ENCODE measurements around the gene PALM.
"Not testable (repeated sequence)": the region's sequence is repeated elsewhere in the genome, so short reads cannot be mapped to it uniquely, and the experiment has no call there.

PALM gene, protein sequence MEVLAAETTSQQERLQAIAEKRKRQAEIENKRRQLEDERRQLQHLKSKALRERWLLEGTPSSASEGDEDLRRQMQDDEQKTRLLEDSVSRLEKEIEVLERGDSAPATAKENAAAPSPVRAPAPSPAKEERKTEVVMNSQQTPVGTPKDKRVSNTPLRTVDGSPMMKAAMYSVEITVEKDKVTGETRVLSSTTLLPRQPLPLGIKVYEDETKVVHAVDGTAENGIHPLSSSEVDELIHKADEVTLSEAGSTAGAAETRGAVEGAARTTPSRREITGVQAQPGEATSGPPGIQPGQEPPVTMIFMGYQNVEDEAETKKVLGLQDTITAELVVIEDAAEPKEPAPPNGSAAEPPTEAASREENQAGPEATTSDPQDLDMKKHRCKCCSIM

DNA sequence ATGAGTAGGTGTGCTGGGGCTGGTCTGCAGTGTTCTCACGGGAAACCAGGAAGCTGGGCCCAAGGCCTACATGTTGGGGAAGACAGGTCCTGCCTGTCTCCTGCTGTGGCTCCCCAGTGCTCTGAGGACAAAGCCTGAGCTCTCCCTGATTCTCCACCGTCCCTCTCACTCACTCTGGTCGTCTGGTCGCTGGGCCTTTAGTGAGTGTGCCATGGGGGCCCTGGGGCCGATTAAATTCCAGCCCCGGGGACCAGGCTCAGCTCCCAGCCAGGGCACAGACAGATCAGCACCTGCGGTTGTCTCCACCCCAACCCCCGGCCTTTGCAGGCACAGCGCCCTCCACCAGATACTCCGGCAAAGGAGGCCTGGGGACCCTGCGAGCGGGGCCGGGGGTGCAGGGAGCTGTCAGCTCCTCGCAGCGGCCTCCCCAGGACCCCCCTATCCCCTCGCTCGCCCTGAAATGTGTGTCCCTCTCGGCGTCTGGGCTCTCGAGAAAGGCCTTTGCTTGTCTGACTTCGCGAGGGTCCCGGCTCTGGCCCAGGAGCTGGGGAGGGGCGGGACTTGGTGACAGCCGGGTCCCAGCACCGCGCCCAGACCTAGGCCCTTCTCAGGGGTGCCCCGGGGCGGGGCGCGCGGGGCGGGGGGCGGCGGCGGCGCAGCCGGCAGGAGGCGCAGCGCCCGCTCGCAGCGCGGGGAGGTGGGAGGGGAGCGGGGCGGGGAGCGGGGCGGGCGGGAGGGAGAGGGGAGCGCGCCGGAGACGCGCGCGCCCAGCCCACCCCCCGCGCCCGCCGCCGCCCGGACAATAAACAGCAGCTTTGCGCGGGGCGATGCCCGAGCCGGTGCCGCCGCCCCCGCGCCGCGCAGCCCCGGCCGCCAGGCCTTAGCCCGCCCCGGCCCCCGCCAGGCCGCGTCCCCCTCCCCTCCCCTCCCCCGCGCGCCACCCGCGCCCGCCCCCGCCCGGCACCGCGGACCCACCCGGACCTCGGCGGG lies at the start of gene PALM:
Gene PALM, plus strand, starts transcription at position 782 of the 990 bp plus-strand sequence. CDS start 212 bp downstream, outside the sequence.
- no peak for DNase-seq (ENCODE audit: low spot score)

DNA sequence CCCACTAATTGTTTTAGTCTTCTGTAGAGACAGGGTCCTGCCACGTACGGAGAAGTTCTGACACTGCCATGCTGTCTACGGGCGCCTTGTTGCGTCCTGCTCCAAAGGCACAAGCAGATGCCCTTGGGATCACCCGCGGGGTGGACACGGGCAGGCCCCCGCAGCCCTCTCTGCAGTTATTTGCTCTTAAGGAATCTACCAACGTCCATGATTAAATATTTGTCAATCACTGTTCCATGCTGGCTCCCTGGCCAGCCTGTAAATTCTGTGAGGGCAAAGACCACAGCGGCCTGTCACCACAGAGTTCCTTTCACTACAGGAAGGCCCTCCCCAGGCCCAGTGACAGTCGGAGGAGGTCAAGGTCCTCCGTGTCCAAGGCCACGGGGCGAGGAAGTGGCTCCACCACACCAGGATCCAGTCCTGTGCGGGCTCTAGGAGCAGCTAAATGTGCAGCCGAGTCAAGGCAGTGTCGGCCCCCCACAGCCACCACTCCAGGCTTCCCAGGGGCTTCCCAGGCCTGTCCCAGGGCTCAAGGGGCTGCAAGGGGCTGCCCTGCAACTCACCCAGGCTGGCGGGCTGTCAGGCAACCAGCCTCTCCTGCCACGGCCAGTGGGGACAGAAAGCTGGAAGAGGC lies 47.8 kb upstream of the PALM start:
- DNase-seq (ENCODE audit: low spot score) = no peak

DNA sequence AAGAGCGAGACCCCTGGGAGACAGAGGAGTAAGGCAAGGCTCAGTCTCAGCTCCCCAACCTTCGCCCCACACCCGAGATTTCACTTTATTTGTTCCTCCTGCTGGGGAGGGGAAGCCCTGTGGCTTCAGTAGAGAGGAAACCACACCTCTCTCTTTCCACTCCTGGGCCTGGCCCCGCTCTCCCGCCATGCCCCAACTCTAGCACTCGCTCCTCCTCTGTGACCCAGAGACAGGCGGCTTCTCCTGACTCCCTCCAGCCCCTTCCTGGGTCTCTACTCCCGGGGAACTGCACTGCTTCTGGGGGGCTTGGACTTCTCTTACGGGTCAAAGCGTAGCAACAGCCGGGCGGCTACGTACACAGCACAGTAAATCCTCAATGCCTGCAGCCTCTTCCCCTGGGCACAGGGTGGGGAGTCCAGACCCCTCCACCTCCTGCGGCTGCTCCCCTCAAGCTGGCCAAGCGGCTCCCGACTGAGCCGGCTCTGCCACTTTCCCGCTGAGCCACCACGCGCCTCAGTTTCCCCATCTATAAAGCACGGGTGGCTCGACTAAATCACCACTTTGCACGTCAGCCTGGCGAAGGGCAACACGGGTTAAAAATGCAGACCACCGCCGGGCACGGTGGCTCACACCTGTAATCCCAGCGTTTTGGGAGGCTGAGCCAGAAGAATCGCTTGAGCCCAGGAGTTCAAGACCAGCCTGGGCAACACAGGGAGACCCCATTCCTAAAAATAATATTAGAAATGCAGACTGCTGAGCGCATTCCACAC lies 47.1 kb upstream of the PALM start:
- peak; percentile 48 for DNase-seq (ENCODE audit: low spot score)

- peak; percentile 75 for DNase-seq (ENCODE audit: low spot score)
These were observed 46.4 kb upstream of the PALM start for GRCh38 chr19:662207-662961.

GRCh38 chr19:662962-663681 lies 45.6 kb upstream of the PALM start, which contains the start of gene RNF126:
RNF126 (minus strand) TSS chr19:663214; CDS start chr19:663121, 93 bp downstream.
- DNase-seq (ENCODE audit: low spot score) = peak; percentile 89

- DNase-seq (ENCODE audit: low spot score) = no peak
These were observed 45.0 kb upstream of the PALM start for GRCh38 chr19:663682-664117.

DNA sequence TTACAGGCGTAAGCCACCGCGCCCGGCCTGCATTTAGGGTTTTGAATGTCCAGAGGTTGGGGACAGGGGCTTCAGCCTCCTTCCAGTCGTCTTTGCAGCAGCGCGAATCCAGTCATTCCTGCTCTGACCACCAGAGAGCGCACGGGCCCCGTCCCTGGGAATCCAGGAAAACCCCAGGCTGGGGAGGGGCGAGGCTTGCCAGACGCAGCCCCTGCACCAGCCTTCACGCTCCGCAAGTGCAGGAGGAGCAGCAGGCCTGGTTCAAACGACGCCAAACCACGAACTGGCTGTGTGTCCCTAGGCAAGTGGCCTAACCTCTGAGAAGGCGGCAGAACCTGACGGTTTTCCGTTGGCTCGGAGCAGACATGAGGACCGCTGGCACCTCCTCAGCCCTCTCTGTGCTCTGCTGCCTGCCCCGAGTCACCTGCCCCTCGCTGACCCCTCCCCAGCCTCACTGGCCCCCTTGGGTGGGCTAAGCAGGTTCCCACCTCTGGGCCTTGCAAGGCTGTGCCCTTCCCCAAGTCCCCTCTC lies 43.8 kb upstream of the PALM start:
- DNase-seq (ENCODE audit: low spot score) = peak; percentile 84

DNA sequence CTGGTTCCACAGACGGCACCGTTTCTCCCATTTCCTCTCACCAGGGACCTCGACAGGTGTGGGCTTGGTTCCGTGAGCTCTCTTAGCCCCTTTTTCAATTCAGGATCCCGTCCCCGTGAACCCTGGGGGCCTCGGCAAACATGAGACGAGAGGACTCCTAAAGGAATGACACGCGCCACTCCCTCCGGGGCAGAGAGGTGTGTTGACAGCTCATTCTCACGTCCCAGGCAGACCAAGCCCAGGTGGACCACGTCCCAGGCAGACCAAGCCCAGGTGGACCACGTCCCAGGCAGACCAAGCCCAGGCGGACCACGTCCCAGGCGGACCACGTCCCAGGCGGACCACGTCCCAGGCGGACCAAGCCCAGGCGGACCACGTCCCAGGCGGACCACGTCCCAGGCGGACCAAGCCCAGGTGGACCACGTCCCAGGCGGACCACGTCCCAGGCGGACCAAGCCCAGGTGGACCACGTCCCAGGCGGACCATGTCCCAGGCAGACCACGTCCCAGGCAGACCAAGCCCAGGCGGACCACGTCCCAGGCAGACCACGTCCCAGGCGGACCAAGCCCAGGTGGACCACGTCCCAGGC lies 41.7 kb upstream of the PALM start:
- not testable (repeated sequence) for DNase-seq (ENCODE audit: low spot score)

- not testable (repeated sequence) for DNase-seq (ENCODE audit: low spot score)
These were observed 39.9 kb upstream of the PALM start for GRCh38 chr19:668675-669434.

GRCh38 chr19:670609-671075 lies 38.1 kb upstream of the PALM start:
- DNase-seq (ENCODE audit: low spot score) = peak; percentile 60

DNA sequence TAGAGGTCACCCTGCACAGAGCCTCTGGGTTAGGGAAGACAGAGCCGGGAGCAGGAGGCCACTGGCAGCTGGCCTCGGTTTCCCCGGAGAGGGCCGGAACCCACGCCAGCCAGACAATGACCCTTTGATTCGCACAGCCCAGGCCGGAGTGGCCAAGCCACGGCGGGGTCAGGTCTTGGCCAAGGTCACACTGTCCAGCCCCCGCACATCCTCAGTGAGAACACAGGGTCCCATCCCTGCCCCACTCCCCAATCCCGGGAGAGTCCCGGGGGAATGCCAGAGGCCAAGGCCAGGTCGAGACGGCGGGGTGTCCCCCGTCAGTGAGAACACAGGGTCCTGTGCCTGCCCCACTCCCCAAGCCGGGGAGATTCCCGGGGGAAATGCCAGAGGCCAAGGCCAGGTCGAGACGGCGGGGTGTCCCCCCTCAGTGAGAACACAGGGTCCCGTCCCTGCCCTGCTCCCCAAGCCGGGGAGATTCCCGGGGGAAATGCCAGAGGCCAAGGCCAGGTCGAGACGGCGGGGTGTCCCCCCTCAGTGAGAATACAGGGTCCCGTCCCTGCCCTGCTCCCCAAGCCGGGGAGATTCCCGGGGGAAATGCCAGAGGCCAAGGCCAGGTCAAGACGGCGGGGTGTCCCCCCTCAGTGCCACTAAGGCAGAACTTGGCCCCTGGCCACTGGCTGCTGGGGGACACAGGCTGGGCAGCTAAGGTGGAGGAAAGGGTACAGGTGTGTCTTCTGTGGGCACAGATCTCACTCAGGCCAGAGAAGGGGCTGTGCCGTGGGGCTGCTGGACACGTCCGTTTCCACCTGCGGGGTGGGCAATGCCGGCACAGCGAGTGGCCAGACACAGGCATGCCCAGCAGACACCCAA lies 34.2 kb upstream of the PALM start:
- DNase-seq (ENCODE audit: low spot score) = no peak

DNA sequence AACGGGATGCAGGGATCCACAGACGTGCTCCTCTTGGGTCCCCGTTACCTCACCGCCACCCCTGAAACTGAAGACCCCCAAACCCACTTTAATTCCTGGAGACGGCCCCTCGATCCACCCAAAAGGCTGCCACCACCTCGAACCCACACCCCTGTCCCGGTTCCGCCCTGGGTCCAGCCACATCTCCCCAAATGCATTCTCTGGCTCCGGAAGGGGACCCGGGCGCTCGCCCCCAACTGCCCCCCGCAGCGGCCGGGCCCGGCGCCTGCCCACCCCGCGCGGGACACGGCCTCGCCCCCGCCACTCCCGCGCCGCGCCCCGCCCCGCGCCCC lies 32.8 kb upstream of the PALM start:
- no peak for DNase-seq (ENCODE audit: low spot score)

DNA sequence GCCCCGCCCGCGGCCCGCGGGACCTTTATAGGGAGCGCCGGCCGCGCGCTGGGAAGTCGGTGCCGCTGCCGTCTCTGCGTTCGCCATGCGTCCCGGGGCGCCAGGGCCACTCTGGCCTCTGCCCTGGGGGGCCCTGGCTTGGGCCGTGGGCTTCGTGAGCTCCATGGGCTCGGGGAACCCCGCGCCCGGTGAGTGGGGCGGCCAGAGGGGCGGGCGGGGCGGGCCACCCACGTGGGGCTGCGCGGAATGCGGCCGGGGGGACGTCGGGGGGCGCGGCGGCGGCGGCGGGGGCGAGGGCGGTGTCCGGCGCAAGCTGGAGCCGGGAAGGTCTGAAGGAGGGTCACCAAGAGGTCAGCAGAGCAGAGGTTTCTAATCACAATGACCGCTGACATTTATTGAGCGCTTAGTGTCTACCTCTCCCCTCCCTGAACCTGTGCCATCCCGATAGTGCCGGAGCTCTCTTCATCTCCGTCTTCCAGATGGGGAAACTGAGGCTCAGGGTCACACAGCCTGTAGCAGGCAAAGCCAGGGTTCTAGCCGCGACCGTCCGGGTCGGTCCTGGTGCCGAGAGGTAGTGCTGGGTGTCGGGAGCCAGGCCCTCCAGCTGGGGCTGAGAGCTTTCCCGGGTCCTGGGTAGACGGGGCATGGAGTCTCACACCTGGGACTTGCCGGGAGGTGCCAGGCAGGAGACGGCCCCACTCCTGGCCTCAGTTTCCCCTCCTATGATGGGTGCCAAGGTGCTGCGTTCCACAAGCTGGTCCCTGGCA lies 32.2 kb upstream of the PALM start, which contains the start of gene FSTL3:
Gene FSTL3, plus strand, starts transcription at position 54 of the 767 bp plus-strand sequence. Its CDS starts 32 bp downstream, at position 86.
- DNase-seq (ENCODE audit: low spot score) = no peak

- DNase-seq (ENCODE audit: low spot score) = no peak
These were observed 31.5 kb upstream of the PALM start for GRCh38 chr19:677201-677600.

GRCh38 chr19:677601-678436 lies 30.9 kb upstream of the PALM start:
- DNase-seq (ENCODE audit: low spot score) = peak; percentile 67

Measured in NAMALWA (cell line).